ENCODE data around the gene AMH. TPM values are rescaled to one million over a fixed set of nuclear protein-coding genes. Genes with fewer than 3 reads are reported as not detected.

The AMH gene
- total and polyA plus RNA-seq, 9 donors = 0.80 to 12.0 (median 1.3) TPM; not detected in 1

DNA sequence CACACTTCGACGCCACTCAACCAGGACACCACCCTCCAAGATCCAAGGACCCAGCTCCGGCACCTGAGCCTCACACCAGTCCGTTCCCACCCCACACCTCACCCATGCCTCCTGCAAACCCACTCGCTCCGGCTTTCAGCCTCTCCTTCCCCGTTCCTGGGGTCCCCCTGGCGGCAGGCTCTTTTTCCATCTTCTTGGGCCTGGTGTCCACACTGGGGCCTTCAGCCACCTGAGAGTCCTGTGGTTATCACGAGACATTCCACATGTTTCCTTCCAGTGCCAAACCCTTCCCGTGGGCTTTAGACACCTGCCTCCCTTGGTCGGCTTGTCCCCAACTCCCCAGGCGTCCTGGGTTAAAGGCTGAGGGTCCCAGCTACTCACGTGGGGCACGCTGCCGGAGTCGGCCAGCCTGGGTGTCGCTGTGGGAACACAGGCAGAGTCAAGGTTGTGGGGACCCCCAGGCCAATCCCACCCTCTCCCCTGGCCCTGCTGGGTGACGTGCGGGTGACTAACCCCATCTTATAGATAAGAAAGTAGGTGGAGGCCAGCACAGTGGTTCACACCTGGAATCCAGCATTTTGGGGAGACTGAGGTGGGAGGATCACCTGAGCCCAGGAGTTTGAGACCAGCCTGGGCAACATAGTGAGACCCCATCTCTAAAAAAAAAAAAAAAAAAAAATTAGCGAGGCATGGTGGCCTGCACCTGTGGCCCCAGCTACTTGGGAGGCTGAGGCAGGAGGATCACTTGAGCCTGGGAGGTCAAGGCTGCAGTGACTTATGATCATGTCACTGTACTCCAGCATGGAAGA, 5.1 kb downstream of the AMH start:
- Histone ChIP-seq H3K27me3 (peaks cover 16% of the 10 kb centered on the region), H3K36me3 (no peaks in the 10 kb centered on the region), H3K9me3 (no peaks in the 10 kb centered on the region), H3K27ac (no peak overlapping the region), H3K4me1 (ENCODE audit: insufficient read depth) (peaks cover 17% of the 10 kb centered on the region), H3K4me3 (no peak overlapping the region)
- intact Hi-C loops (cut with DNase I) = no loop called here
- TF ChIP-seq, protein P1, sequence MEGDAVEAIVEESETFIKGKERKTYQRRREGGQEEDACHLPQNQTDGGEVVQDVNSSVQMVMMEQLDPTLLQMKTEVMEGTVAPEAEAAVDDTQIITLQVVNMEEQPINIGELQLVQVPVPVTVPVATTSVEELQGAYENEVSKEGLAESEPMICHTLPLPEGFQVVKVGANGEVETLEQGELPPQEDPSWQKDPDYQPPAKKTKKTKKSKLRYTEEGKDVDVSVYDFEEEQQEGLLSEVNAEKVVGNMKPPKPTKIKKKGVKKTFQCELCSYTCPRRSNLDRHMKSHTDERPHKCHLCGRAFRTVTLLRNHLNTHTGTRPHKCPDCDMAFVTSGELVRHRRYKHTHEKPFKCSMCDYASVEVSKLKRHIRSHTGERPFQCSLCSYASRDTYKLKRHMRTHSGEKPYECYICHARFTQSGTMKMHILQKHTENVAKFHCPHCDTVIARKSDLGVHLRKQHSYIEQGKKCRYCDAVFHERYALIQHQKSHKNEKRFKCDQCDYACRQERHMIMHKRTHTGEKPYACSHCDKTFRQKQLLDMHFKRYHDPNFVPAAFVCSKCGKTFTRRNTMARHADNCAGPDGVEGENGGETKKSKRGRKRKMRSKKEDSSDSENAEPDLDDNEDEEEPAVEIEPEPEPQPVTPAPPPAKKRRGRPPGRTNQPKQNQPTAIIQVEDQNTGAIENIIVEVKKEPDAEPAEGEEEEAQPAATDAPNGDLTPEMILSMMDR (IDR thresholded peaks at IDR 0.05) = no peak
- TF ChIP-seq EP300 (IDR thresholded peaks at IDR 0.05) (no peak), POLR2A (IDR thresholded peaks at IDR 0.05) (no peak)
- DNase-seq = peak in 2 of 5 donors; percentile 21 to 64
- 55 to 60% (median 56%) methylated on average over 20 of the region's 20 CpGs for WGBS, 3 donors

GRCh38 chr19:2255112-2255845, 6.2 kb downstream of the AMH start:
- Histone ChIP-seq H3K27me3 (peaks cover 16% of the 10 kb centered on the region), H3K27ac (no peak overlapping the region), H3K4me1 (ENCODE audit: insufficient read depth) (peaks cover 15% of the 10 kb centered on the region), H3K9me3 (no peaks in the 10 kb centered on the region), H3K4me3 (no peak overlapping the region), H3K36me3 (no peaks in the 10 kb centered on the region)
- intact Hi-C loops (cut with DNase I) = no loop called here
- TF ChIP-seq POLR2A (IDR thresholded peaks at IDR 0.05) = no peak
- 87 to 92% (median 88%) methylated on average over 16 of the region's 16 CpGs for WGBS, 3 donors
- no peak for DNase-seq

DNA sequence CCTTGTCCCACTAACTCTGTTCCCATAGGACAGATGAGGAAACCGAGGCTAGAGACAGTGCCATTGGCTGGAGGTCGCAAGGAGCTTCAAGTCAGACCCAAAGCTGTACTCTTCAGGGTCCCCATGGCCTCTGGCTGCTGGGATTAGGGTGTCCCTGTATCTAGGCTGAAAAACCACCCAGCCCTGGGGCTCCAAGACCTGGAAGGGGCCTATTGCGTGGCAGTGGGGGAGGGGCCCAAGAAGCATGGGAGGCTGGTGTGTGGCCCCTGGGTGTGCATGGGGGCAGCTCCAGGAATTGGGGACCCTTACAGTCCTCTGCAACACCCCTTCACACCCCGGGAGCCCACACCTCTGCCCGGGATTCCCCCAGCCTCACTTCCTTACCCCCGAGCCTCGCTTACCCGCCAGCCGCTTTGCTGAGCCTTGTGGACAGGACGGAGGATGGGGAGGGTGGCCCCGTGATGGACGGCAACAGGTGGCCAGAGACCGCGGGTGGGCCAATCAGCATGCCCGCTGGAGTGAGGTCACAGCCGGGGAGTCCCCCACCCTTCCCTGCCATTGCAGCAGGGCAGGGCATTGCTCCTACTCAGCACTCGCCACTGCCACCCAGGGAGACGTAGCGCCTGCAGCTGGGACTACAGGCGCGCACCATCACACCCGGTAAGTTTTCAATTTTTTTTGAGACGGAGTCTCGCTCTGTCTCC, 7.0 kb downstream of the AMH start, which contains the start of gene JSRP1:
TSS of gene JSRP1 (minus strand) at position 436 of the 704 bp plus-strand sequence. CDS start 1,103 bp downstream, outside the sequence.
- 67 to 76% (median 75%) methylated on average over 21 to 24 of the region's 24 CpGs for WGBS, 3 donors
- no peak for TF ChIP-seq EP300 (IDR thresholded peaks at IDR 0.05)
- TF ChIP-seq, protein P1 (IDR thresholded peaks at IDR 0.05) = no peak
- TF ChIP-seq POLR2A (IDR thresholded peaks at IDR 0.05) = no peak
- no peak within 1 kb of the TSS for H3K4me3 ChIP-seq
- intact Hi-C loops (cut with DNase I) = no loop called here
- H3K4me1 ChIP-seq (ENCODE audit: insufficient read depth) = peaks cover 8% of the 10 kb centered on the region
- H3K27me3 ChIP-seq = peaks cover 16% of the 10 kb centered on the region
- no peaks in the 10 kb centered on the region for H3K9me3 ChIP-seq
- DNase-seq = no peak
- H3K36me3 ChIP-seq = no peaks in the 10 kb centered on the region
- H3K27ac ChIP-seq = no peak within 1 kb of the TSS

DNA sequence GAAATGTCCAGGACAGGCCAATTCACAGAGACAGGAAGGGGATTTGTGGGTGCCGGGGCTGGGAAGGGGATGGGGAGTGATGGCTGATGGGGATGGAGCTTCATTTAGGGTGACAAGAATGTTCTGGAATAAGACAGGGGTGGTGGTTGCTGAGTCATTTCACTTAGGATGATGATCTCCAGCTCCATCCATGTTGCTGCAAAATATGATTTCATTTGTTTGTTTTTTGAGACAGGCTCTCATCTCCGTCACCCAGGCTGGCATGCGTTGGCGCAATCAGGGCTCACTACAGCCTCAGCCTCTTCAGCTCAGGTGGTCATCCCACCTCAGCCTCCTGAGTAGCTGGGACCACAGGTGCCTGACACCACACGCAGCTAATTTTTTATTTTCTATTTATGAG, 10.2 kb downstream of the AMH start:
- Histone ChIP-seq H3K4me1 (ENCODE audit: insufficient read depth) (no peaks in the 10 kb centered on the region), H3K9me3 (no peaks in the 10 kb centered on the region), H3K36me3 (no peaks in the 10 kb centered on the region), H3K27me3 (no peaks in the 10 kb centered on the region), H3K27ac (no peak overlapping the region), H3K4me3 (no peak overlapping the region)
- WGBS, 3 donors = 89 to 92% (median 90%) methylated on average over 5 of the region's 5 CpGs
- no peak for DNase-seq
- TF ChIP-seq, protein P1 (IDR thresholded peaks at IDR 0.05) = no peak
- no peak for TF ChIP-seq EP300 (IDR thresholded peaks at IDR 0.05)
- no peak for TF ChIP-seq POLR2A (IDR thresholded peaks at IDR 0.05)
- intact Hi-C loops (cut with DNase I) = no loop called here

Data from ovary (tissue), 9 donors.